CD4-positive, alpha-beta T cell treated with Interleukin-15 for 1 hour (primary cell): ENCODE results near the gene OR51L1.

Experiments used
- DNase-seq: peaks from one replicate; pipeline ENCODE4 v3.0.0-alpha.2; 2020

The OR51L1 gene

DNA sequence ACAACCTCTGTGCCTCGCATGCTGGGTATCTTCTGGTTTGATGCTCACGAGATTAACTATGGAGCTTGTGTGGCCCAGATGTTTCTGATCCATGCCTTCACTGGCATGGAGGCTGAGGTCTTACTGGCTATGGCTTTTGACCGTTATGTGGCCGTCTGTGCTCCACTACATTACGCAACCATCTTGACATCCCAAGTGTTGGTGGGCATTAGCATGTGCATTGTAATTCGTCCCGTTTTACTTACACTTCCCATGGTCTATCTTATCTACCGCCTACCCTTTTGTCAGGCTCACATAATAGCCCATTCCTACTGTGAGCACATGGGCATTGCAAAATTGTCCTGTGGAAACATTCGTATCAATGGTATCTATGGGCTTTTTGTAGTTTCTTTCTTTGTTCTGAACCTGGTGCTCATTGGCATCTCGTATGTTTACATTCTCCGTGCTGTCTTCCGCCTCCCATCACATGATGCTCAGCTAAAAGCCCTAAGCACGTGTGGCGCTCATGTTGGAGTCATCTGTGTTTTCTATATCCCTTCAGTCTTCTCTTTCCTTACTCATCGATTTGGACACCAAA lies 52.2 kb downstream of the OR51L1 start:
- no peak for DNase-seq
